Liver (tissue), 3 donors: ENCODE data around the gene CDH4.

Experiments used
- JUND ChIP-seq, 2 donors: IDR thresholded peaks; 2 replicates each; pipeline ENCODE4 v1.6.1; 2016; ENCODE audit warnings: antibody characterized with exemption in 2 of 2
- RAD21 ChIP-seq, 2 donors: IDR thresholded peaks; 2 replicates each; pipeline ENCODE4 v1.6.1; 2016; ENCODE audit warnings: antibody characterized with exemption in 2 of 2, mild to moderate bottlenecking in 2 of 2
- TAF1 ChIP-seq: conservative IDR thresholded peaks from 2 replicates; pipeline ENCODE4 v1.6.1; 2016; ENCODE audit warnings: antibody characterized with exemption, mild to moderate bottlenecking
- YY1 ChIP-seq: IDR thresholded peaks from 2 replicates; pipeline ENCODE4 v1.6.1; 2016; ENCODE audit warnings: antibody characterized with exemption, mild to moderate bottlenecking
- TF ChIP-seq, protein P1 (sequence below): fragments of 150-350 bp; IDR thresholded peaks from 2 replicates; pipeline ENCODE4 v1.5.1; 2017; ENCODE audit warnings: improper control_type of control experiment, low read depth, low read length; ENCODE audit not compliant: missing input control
- TF ChIP-seq, protein P2 (sequence below): IDR thresholded peaks from 2 replicates; pipeline ENCODE4 v1.6.1; 2016; ENCODE audit warnings: antibody characterized with exemption
- donor health status: healthy.
- donor health status: healthy.

DNA sequence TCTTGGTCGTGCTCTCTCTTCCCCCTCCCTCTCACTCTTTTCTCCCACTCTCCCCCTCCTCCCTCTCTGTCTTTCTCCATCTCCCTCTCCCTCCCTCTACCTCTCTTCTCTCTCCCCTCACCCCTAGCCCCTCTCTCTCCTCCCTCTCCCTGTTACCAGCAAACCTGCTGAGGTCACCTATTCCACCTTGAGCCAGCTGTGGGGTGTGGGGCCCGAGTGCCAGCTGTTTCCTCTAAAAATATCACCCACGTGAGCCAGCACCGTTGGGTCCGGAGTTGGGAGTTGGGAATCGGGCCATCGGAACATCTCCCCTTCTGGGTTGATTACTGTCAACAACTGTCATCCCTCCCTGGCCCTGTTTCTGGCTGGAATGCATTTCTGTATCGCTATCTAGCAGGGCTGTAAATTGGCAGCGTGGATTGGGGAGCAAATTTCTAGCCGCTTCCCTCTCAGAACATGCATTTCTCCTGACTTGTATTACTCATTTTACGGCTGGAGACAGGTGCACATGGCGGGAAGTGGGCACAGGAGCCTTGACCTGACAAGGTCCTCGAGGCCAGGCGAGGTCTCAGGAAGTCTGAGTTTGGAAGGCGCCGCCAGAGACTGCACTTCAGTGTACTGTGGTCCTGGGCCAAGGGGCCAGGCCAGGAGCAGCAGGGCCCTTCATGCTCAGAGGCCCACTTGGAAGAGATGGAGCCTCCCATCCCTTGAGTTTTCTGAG, 165.3 kb downstream of the CDH4 start:
- no peak for TF ChIP-seq YY1
- TF ChIP-seq, protein P1, sequence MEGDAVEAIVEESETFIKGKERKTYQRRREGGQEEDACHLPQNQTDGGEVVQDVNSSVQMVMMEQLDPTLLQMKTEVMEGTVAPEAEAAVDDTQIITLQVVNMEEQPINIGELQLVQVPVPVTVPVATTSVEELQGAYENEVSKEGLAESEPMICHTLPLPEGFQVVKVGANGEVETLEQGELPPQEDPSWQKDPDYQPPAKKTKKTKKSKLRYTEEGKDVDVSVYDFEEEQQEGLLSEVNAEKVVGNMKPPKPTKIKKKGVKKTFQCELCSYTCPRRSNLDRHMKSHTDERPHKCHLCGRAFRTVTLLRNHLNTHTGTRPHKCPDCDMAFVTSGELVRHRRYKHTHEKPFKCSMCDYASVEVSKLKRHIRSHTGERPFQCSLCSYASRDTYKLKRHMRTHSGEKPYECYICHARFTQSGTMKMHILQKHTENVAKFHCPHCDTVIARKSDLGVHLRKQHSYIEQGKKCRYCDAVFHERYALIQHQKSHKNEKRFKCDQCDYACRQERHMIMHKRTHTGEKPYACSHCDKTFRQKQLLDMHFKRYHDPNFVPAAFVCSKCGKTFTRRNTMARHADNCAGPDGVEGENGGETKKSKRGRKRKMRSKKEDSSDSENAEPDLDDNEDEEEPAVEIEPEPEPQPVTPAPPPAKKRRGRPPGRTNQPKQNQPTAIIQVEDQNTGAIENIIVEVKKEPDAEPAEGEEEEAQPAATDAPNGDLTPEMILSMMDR = no peak
- TF ChIP-seq, protein P2, sequence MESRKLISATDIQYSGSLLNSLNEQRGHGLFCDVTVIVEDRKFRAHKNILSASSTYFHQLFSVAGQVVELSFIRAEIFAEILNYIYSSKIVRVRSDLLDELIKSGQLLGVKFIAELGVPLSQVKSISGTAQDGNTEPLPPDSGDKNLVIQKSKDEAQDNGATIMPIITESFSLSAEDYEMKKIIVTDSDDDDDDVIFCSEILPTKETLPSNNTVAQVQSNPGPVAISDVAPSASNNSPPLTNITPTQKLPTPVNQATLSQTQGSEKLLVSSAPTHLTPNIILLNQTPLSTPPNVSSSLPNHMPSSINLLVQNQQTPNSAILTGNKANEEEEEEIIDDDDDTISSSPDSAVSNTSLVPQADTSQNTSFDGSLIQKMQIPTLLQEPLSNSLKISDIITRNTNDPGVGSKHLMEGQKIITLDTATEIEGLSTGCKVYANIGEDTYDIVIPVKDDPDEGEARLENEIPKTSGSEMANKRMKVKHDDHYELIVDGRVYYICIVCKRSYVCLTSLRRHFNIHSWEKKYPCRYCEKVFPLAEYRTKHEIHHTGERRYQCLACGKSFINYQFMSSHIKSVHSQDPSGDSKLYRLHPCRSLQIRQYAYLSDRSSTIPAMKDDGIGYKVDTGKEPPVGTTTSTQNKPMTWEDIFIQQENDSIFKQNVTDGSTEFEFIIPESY = no peak
- no peak for TF ChIP-seq TAF1
- no peak for TF ChIP-seq JUND (IDR thresholded peaks at IDR 0.05)
- TF ChIP-seq RAD21 (IDR thresholded peaks at IDR 0.05) = no peak
